GM12878 (cell line): Measurements from ENCODE around the gene SLC36A3. TPM values are rescaled to one million over a fixed set of nuclear protein-coding genes. Genes with fewer than 3 reads are reported as not detected.

Source experiments
- ATAC-seq: fragments of 200-7000 bp; cut with Tn5 transposase; 3 replicates; pipeline ENCODE4 v1.9.1; 2020; ENCODE audit warnings: mild to moderate bottlenecking, moderate library complexity
- BruUV-seq: library from RNA; stranded (reverse); fragments of 400-500 nt; replicated peaks from 2 replicates; lab custom pipeline; 2021; lab: Mats Ljungman, UMichigan
- CTCF ChIA-PET: fragments of 300-600 bp; sonication (Branson Sonifier 250); formaldehyde crosslinking; extraction: SDS; loops from one replicate; lab custom pipeline; 2021; ENCODE audit warnings: inconsistent platforms; lab: Yijun Ruan, JAX
- POLR2A ChIA-PET: fragments of 350-600 bp; formaldehyde crosslinking; extraction: SDS; loops from one replicate; lab custom pipeline; 2021; ENCODE audit warnings: inconsistent platforms; lab: Charles Lee
- RAD21 ChIA-PET: fragments of 300-600 bp; sonication (Branson Sonifier 250); formaldehyde crosslinking; loops from one replicate; lab custom pipeline; 2023; ENCODE audit warnings: antibody characterized with exemption; ENCODE audit not compliant: unreplicated experiment; lab: Charles Lee
- SMC1A ChIA-PET: fragments of 300-600 bp; sonication (Branson Sonifier 250); formaldehyde crosslinking; loops from one replicate; lab custom pipeline; 2023; ENCODE audit not compliant: unreplicated experiment, uncharacterized antibody; lab: Charles Lee
- DNase-seq: peaks from one replicate; pipeline ENCODE4 v3.0.0-alpha.2; 2011; ENCODE audit warnings: low read depth, low spot score
- FAIRE-seq: peaks from 3 replicates; lab custom pipeline; 2011; peaks lifted over from hg19 to GRCh38; lab: Jason Lieb, UNC
- H2AFZ ChIP-seq: 2 replicates; pipeline ENCODE4 v1.6.0; 2011; ENCODE audit warnings: low read depth, low read length, control low read depth; ENCODE audit not compliant: control insufficient read depth
- H3K27ac ChIP-seq: 2 replicates; pipeline ENCODE4 v1.5.1; 2011; ENCODE audit warnings: control low read depth; ENCODE audit not compliant: control insufficient read depth, insufficient read depth
- H3K27me3 ChIP-seq, 2 experiments: replicated peaks in 1 of 2; 2 replicates each; pipeline versions ENCODE4 v1.6.0 to v1.6.1; 2011; ENCODE audit warnings: low read length in 1 of 2; ENCODE audit not compliant: control insufficient read depth in 2 of 2, insufficient read depth in 2 of 2
- H3K36me3 ChIP-seq, 2 experiments: 2 replicates each; pipeline ENCODE4 v1.5.1; 2011; ENCODE audit warnings: low read length in 1 of 2; ENCODE audit not compliant: control insufficient read depth in 2 of 2, insufficient read depth in 2 of 2
- H3K4me1 ChIP-seq: 2 replicates; pipeline ENCODE4 v1.6.1; 2011; ENCODE audit warnings: mild to moderate bottlenecking, low read length, moderate library complexity, mixed read lengths; ENCODE audit not compliant: control insufficient read depth, insufficient read depth
- H3K4me2 ChIP-seq: 2 replicates; pipeline ENCODE4 v1.6.0; 2011; ENCODE audit warnings: control low read depth; ENCODE audit not compliant: control insufficient read depth, insufficient read depth
- H3K4me3 ChIP-seq: fragments of 200-600 bp; sonication (generic); 2 replicates; pipeline ENCODE4 v1.5.1; 2016
- H3K79me2 ChIP-seq: 2 replicates; pipeline ENCODE4 v1.6.0; 2011; ENCODE audit warnings: low read length; ENCODE audit not compliant: control insufficient read depth, insufficient read depth
- H3K9ac ChIP-seq: 2 replicates; pipeline ENCODE4 v1.8.0; 2011; ENCODE audit warnings: low read length, control low read depth, mixed read lengths; ENCODE audit not compliant: control insufficient read depth, insufficient read depth
- H3K9me3 ChIP-seq: replicated peaks from 3 replicates; pipeline ENCODE4 v1.5.1; 2011; ENCODE audit warnings: mild to moderate bottlenecking, low read length; ENCODE audit not compliant: control insufficient read depth, insufficient read depth
- H4K20me1 ChIP-seq: 2 replicates; pipeline ENCODE4 v1.6.0; 2011; ENCODE audit not compliant: control insufficient read depth, insufficient read depth
- ATF2 ChIP-seq: IDR thresholded peaks from 2 replicates; pipeline ENCODE4 v1.6.1; 2012; ENCODE audit warnings: low read length, inconsistent platforms
- CTCF ChIP-seq, 3 experiments: IDR thresholded peaks in 2 of 3; conservative IDR thresholded peaks in 1 of 3; 2 replicates each; pipeline ENCODE4 v1.5.1; 2011; ENCODE audit warnings: low read depth in 3 of 3, low read length in 3 of 3, mild to moderate bottlenecking in 3 of 3, control low read depth in 2 of 3, moderate library complexity in 2 of 3, inconsistent platforms in 1 of 3, mixed read lengths in 1 of 3; ENCODE audit not compliant: control insufficient read depth in 2 of 3, insufficient read depth in 1 of 3; ENCODE audit errors: extremely low read depth in 1 of 3
- HDAC2 ChIP-seq: fragments of 200-600 bp; sonication (generic); IDR thresholded peaks from 2 replicates; pipeline ENCODE4 v1.6.1; 2017
- KDM1A ChIP-seq: fragments of 200-600 bp; sonication (generic); IDR thresholded peaks from 2 replicates; pipeline ENCODE4 v1.6.1; 2016; ENCODE audit warnings: borderline replicate concordance
- PAX8 ChIP-seq: fragments of 450-650 bp; IDR thresholded peaks from 2 replicates; pipeline ENCODE4 v1.6.1; 2017; ENCODE audit warnings: mild to moderate bottlenecking, moderate library complexity
- RBBP5 ChIP-seq: fragments of 200-600 bp; sonication (generic); conservative IDR thresholded peaks from 2 replicates; pipeline ENCODE4 v1.6.1; 2016
- RFX5 ChIP-seq: IDR thresholded peaks from 2 replicates; pipeline ENCODE4 v1.6.1; 2011; ENCODE audit warnings: low read depth, low read length, improper control_type of control experiment
- RUNX3 ChIP-seq: IDR thresholded peaks from 2 replicates; pipeline ENCODE4 v1.6.1; 2012; ENCODE audit warnings: low read length, inconsistent platforms
- SMAD1 ChIP-seq: fragments of 450-650 bp; IDR thresholded peaks from 2 replicates; pipeline ENCODE4 v1.6.1; 2018; ENCODE audit warnings: mild to moderate bottlenecking, low read depth; ENCODE audit not compliant: partially characterized antibody
- WGBS: methylation state at CpG from one replicate; pipeline ENCODE4 v1.1.6; 2016; ENCODE audit warnings: low lambda C conversion rate; ENCODE audit not compliant: insufficient replicate concordance, insufficient coverage; ENCODE audit errors: missing lambda C conversion rate; 5-methylcytosine and 5-hydroxymethylcytosine counted together
- in situ Hi-C: fragments of 300-500 bp; cut with MboI; formaldehyde crosslinking; loops from 9 replicates; pipeline ENCODE4 v1.14.3; 2018; ENCODE audit warnings: mixed read lengths
- intact Hi-C: fragments of 100-400 bp; cut with micrococcal nuclease; formaldehyde crosslinking; loops from one replicate; pipeline ENCODE4 v1.14.2; 2022; ENCODE audit not compliant: unreplicated experiment
- polyA plus RNA-seq, 11 experiments: library from polyadenylated mRNA; depleted of rRNA in 4 of 11; unstranded in 6 of 11; stranded (reverse) in 5 of 11; fragments of >200 nt; fragmentation: Nextera tagmentation in 4 of 11; fragmentation: Illumina TruSeq in 1 of 11; extraction: Ambion mirVana in 4 of 11; extraction: Trizol in 1 of 11; gene quantifications; 1 replicate in 1 of 11; 2 replicates in 10 of 11; pipeline versions ENCODE4 v1.2.1 to v1.2.3, GENCODE V29; 2011 to 2016; ENCODE audit warnings: inconsistent platforms in 2 of 11, missing spikeins in 2 of 11, low read depth in 1 of 11
- total RNA-seq, 4 experiments: library from RNA; depleted of rRNA in 3 of 4; stranded (reverse); fragments of >200 nt in 3 of 4; fragmentation: Illumina TruSeq in 1 of 4; extraction: Trizol in 1 of 4; gene quantifications; 2 replicates each; pipeline versions ENCODE4 v1.2.1 to v1.2.3, GENCODE V29; 2013 to 2021

SLC36A3 gene
- total and polyA plus RNA-seq, 10 of the 15 experiments (the other 5 are each of a cell fraction or from before 2014, with no cell fraction given), result 0.03 TPM; not detected in 9

- no peak for TF ChIP-seq CTCF (IDR thresholded peaks at IDR 0.05 in 2 of 3, conservative IDR thresholded peaks at IDR 0.05 in 1 of 3; ENCODE audit: control insufficient read depth in 2 of 3, extremely low read depth in 1 of 3, insufficient read depth in 1 of 3, low read depth in 3 of 3, low read length in 3 of 3)
Observed at GRCh38 chr5:151326266-151326665, 22.7 kb upstream of the SLC36A3 start (continued).

DNA sequence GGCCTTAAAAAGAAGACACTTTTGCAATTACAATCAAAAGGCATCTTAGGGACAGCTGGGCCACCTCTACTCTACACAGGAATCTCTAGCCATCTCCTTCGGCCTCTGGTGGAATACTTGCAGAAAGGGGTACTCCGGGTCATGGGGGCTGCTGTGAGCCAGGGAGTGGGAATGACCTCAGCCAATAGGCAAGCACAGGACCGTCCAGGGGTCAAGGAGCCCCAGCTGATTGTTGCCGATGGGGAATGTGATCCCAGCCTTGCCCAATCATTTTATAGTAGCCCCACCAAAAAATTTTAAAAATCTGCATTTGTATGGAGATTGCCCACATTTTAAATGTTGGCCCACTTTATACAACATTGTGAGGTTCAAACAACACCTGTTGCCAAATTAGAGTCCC is 16.9 kb upstream of the SLC36A3 start:
- CTCF ChIA-PET, result interaction anchor here (2.9 kb wide), 1 partner anchor 331 kb away, joined by 9 read pairs; no protein-coding TSS in a partner anchor
- BruUV-seq, result no TSS peak

More for the DNA sequence above, 16.9 kb upstream of the SLC36A3 start:
- WGBS, result 38% methylated on average over 4 of the region's 4 CpGs
- SMC1A ChIA-PET, result interaction anchor here (0.6 to 1.9 kb wide), 3 partner anchors 271 to 1194 kb away, joined by 3 to 4 read pairs (median 3); no protein-coding TSS in a partner anchor
- no peak overlapping the region for H3K27ac ChIP-seq
- H3K36me3 ChIP-seq, result no peaks in the 10 kb centered on the region
- TF ChIP-seq HDAC2 (no peak), RUNX3 (no peak), RFX5 (no peak), KDM1A (no peak), SMAD1 (no peak), PAX8 (no peak), RBBP5 (no peak), ATF2 (no peak)
- H3K79me2 ChIP-seq, result no peaks in the 10 kb centered on the region
- no peak overlapping the region for H3K9ac ChIP-seq
- in situ Hi-C loops (no loop called here), intact Hi-C loops (no loop called here)
- DNase-seq (no peak), ATAC-seq (no peak), FAIRE-seq (no peak)
- H3K4me2 ChIP-seq, result no peak overlapping the region
- no peaks in the 10 kb centered on the region for H3K9me3 ChIP-seq
- no peaks in the 10 kb centered on the region for H4K20me1 ChIP-seq
- H3K4me3 ChIP-seq, result no peak overlapping the region
- no peak overlapping the region for H2AFZ ChIP-seq
- POLR2A ChIA-PET, result no interaction called here
- H3K4me1 ChIP-seq, result no peaks in the 10 kb centered on the region
- RAD21 ChIA-PET, result interaction anchor here (1.6 to 2.2 kb wide), 2 partner anchors 127 to 203 kb away, joined by 4 to 6 read pairs; partner anchors contain the start of gene SLC36A1
- no peaks in the 10 kb centered on the region for H3K27me3 ChIP-seq
